ENCODE measurements around the gene CRYZL1.
"Not testable (repeated sequence)": the region's sequence is repeated elsewhere in the genome, so short reads cannot be mapped to it uniquely, and the experiment has no call there.

The CRYZL1 gene

GRCh38 chr21:33642896-33643657, 1.5 kb upstream of the CRYZL1 start:
- TF ChIP-seq CTCF (conservative IDR thresholded peaks at IDR 0.05; ENCODE audit: low read depth) = no peak
- POLR2A ChIA-PET (ENCODE audit: low non-redundant PET) = no interaction called here
- H3K27ac ChIP-seq = peak overlapping the region; percentile 86
- peak; percentile 17 for DNase-seq (ENCODE audit: low spot score)
- CTCF ChIA-PET = no interaction called here

GRCh38 chr21:33642027-33642895, 720 bp upstream of the CRYZL1 start, which contains the start of gene ITSN1:
Gene ITSN1, plus strand, starts transcription at chr21:33642501. Its CDS starts 76,328 bp downstream, at chr21:33718829.
- ChIA-PET POLR2A (ENCODE audit: low non-redundant PET) (no interaction called here), CTCF (no interaction called here)
- H3K27ac ChIP-seq = peak within 1 kb of the TSS; percentile 86
- DNase-seq (ENCODE audit: low spot score) = peak; percentile 100
- TF ChIP-seq CTCF (conservative IDR thresholded peaks at IDR 0.05; ENCODE audit: low read depth) = no peak

- CTCF ChIA-PET = interaction anchor here (0.5 kb wide), 1 partner anchor 547 kb away, joined by 3 read pairs; no protein-coding TSS in a partner anchor
- peak overlapping the region; percentile 86 for H3K27ac ChIP-seq
- POLR2A ChIA-PET (ENCODE audit: low non-redundant PET) = no interaction called here
- no peak for TF ChIP-seq CTCF (conservative IDR thresholded peaks at IDR 0.05; ENCODE audit: low read depth)
- peak; percentile 34 for DNase-seq (ENCODE audit: low spot score)
Observed at GRCh38 chr21:33640697-33641351, 717 bp downstream of the CRYZL1 start.

GRCh38 chr21:33634254-33634653, 7.3 kb downstream of the CRYZL1 start:
- no peak for TF ChIP-seq CTCF (conservative IDR thresholded peaks at IDR 0.05; ENCODE audit: low read depth)
- DNase-seq (ENCODE audit: low spot score) = no peak
- ChIA-PET CTCF (interaction anchor here (0.7 kb wide), 1 partner anchor 77 kb away, joined by 4 read pairs; no protein-coding TSS in a partner anchor), POLR2A (ENCODE audit: low non-redundant PET) (no interaction called here)
- no peak overlapping the region for H3K27ac ChIP-seq

- CTCF ChIA-PET; DNase-seq (ENCODE audit: low spot score); H3K27ac ChIP-seq; POLR2A ChIA-PET (ENCODE audit: low non-redundant PET): not testable (repeated sequence)
Observed at GRCh38 chr21:33626151-33626550, 15.4 kb downstream of the CRYZL1 start.

GRCh38 chr21:33622253-33622652, 19.3 kb downstream of the CRYZL1 start:
- TF ChIP-seq CTCF (conservative IDR thresholded peaks at IDR 0.05; ENCODE audit: low read depth) = no peak
- DNase-seq (ENCODE audit: low spot score) = no peak
- ChIA-PET CTCF (no interaction called here), POLR2A (ENCODE audit: low non-redundant PET) (no interaction called here)
- no peak overlapping the region for H3K27ac ChIP-seq

Data from RWPE1 (cell line).